HG03139 (cell line): ENCODE data around the gene NUDT14.

ENCODE experiments used
- ATAC-seq: cut with Tn5 transposase; IDR thresholded peaks from one replicate; pipeline ENCODE4 v1.9.1; 2021; ENCODE audit not compliant: unreplicated experiment

NUDT14 gene

DNA sequence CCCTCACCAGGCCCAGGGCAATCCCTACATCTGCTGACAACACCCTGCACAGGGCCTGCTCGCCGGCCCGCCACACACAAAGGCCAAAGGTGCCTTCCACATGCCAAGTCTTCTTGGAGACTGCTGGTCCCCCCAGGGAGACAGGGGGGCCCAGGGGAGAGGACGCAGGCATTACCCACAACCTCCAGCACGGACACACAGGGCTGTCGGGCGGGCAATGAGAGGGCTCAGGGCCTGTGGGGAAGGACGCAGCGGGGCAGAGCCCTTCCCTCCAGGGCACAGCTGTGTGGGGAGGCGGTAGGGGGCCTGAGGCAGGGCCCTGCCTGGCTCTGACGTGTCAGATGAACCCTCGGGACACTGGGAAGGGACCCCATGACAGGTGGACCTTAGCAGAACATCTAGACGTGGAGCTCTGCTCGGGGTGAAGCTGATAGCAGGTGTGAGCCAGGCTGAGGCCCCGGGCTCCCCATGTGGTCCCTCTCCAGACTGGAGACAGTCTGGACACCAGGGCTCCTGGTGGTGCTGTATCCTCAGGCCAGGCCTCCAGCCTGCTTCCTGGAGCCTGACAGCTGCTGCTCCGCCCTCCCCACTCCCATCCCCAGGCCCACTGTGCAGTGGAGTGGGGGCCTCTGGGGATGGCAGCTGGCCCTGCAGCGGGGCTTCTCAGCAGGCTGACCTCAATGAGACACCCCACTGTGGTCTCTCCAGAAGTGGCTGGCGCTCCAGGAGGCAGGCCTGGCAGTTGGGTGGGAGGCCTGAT is 31.6 kb upstream of the NUDT14 start:
- no peak for ATAC-seq

DNA sequence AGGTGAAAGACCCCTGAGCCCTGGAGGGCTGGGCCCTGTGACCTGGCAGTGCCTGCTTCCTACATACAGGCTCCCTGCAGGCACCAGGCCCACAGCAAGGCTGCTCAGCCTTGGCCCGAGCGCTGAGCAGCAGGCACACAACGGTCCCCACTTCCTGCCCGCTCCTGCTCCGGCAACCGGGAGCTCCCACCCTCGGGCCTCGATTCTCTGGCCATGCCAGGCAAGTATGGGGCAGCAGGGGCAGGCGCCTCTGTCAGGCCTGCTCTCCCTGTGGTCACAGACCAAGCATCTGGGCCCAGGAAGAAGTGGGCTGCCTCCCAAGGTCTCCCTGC is 30.6 kb upstream of the NUDT14 start:
- ATAC-seq: no peak

DNA sequence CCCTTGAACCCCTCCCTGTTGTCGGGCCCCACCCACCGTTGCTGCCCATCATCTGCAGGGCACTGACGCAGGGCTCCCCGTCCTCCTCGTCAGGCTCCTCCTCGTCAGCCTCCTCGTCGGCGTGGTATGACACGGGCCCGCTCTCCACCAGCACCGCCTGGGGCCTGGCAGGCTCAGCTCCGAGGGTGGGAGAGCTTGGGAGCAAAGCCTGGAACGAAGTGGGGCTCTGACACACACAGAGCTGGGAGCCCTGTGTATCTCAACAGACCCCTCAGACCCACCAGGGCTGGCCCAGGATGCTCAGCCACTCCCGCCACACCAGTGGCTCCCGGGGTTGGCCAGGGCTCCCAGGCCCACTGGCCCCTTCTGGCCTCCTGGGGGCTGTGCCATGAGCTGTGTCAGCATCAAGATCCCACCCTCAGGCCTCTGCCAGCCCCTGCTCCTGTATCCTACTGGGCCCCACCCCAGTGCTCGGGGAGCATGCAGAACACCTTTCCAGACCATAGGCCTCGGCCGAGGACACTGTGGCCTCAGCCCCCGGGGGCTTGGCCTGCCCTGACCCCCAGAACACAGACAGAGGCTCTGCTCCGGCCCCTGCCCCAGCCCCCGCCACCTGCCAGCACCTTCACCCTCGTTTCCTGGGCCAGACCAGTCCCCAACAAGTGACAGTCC is 30.1 kb upstream of the NUDT14 start:
- no peak for ATAC-seq

DNA sequence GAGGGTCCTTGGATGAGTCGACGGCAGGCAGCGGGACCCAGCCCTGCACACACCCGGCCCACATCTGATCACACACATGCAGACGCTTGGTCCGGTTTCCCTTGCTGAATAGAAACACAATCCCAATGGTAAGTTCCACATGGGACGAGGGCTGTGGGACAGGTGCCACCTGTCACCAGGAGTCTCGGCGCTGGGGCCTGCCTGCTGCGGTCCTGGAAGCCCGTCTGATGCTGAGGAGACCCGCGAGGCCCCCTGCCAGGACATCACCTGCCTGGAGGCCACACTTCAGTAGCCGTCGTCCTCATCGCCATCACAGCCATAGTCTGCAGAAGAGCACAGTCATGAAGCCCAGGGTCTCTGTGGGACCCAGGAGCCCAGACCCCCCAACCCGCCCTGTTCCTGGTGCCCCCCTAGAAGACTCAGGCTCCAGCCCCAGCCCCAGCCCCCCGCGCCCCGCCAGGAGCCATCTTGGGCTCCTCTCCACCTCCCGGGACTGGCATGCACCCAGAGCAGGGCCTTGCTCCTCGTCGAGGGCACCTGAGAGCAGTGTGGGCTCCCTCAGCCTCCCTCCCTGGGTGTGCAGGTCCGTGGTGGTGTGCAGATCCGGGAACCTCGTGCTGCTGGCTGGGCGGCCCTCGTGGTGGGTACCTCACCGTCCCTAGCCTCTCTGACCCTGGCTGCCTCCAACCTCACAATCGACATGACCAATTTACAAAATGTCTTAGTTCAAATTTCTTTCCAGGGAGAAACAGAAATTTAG is 29.3 kb upstream of the NUDT14 start:
- ATAC-seq: no peak

DNA sequence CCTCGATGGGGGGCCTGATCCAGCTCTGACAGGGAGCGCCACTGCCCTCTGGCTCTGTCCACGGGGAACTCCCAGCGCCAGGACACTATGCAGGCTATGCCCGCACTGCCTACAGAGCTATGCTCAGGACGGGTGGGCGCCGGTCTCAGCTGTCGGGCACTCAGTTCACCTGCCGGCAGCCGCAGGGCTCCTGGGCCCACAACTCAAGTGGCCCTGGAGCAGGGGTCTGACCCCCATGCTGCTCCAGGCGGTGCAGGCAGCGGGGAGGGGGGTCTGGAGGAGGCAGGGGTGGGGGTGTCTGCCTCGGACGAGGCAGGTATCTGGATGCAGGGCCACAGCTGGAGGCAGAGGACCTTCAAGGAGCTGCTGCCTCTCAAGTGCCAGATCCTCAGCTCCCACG is 28.5 kb upstream of the NUDT14 start:
- ATAC-seq: no peak

DNA sequence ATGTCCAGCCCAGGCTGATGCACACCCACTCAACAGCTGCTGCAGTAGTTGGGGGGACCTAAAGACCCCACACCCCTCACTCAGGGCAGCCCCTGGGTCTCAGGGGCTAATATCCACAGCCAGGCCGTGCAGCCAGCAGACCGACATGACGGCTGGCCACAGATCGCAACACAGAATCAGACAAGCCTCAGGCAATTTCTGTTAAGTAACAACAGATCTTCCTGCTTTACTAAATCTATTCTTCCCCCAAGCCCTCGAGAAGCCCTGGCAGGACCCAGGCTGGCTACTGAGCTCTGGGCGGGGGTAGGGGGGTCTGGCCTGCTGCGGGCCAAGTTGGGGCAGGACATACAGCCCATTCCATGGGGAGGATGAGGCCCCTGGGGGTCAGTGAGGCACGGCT is 28.0 kb upstream of the NUDT14 start:
- no peak for ATAC-seq

DNA sequence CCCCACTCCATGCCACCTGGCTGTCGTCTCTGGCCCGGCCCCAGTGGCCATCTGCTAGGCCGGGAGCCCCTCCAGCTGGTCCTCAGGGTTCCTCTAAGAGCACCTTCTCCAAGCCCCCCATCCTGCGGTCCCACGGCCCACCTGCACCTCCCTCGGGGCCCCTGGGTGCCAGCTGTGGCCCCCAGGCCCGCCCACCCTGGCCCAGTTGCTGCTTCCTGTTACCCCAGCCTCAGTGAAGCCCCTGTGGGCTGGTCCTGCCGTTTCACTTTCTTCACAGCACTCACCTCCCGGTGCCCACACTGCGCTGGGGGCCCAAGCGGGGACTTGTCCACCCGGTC is 27.6 kb upstream of the NUDT14 start:
- no peak for ATAC-seq

DNA sequence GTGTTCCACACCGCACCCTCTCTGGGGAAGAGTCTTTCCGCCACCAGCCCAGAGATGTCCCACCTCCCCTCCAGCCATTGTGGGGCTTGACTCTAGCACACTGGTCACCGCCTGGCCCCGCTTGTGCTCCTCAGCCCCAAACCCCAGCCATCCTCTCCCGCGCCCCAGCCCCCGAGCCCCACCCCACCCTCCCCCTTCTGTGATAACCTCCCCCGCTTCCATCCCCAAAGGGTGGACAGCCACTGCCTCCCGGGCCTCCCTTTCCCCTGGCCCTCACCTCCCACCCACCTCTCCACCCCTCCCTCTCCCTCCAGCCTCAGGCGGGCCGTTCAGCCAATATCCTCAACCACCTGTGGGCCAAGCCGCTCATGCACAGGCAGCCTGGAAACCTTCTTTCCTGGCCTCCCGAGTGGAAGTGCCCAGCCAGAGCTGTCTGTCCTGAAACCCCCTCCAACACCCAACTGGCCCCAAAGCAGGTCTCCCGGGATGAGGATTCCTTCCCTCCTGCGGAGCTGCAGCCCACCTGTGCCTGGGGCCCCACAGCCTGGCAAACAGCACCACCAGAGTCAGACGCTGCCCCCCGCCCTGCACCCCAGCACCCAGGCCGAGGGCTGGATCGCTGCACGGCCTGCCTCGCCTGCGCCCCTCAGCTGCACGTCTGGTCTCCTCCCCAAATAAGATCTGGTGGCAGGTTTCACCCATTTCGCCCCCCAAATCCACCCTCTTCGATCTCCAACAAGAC is 27.1 kb upstream of the NUDT14 start:
- no peak for ATAC-seq

DNA sequence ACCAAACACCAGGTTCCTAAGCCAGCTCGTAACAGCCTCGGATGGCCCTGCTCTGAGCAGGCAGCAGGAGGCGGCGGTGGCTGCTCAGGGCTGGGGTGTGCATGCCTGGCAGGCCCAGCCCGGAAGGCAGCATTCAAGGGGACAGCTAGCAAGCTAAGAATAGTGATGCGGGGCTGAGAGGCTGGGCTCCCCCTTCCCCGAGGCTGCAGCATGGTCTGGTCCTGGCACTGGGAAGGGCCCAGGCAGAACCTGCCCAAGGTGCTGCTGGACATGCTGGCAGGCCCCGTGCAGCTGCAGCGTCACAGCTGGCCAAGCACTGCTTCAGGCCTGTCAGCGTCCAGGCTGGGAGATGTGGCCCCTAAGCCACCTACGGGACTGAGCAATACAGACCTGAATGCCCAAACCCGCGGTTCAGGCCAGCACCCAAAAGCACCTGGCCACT is 26.4 kb upstream of the NUDT14 start:
- no peak for ATAC-seq

DNA sequence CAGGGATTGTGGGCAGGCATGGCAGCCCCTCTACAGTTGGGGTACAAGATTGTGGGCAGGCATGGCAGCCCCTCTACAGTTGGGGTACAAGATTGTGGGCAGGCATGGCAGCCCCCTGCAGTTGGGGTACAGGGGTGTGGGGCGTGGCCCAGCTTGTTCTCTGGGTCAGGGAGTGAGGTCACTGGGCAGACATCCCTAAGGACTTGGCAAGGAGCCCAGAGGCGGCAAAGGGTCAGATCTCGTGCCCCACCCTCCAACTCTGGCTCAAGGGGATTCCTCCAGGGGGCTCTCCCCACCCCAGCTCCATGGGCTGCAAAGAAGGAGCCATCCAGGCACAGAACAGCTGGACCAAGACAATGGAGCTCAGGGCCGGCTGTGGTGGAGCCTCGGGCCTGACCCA is 25.8 kb upstream of the NUDT14 start:
- no peak for ATAC-seq

DNA sequence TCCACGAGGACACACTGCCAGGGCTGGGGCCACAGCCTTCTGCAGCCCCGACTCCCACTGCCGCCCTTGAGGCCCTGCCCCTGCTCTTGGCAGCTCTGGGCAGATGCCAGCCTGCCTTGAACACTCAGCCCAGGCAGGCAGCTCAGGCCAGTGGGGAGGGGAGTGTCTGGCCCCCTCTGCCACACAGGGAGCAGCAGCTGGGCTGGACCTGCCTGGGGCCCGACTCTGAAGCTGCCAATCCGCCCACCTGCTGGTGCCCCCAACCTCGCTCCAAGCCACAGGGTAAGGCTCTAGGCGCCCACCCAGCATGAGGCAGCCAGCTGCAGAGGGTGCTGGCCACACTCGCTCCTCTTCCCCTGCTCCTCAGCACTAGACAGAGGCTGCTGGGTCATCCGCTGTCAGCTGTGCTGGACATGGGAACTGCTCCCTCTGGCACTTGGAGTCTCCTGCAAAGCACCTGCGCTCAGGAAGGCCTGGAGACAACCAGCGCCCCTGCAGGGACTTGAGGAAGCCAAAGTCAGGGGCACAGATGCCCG is 24.6 kb upstream of the NUDT14 start:
- no peak for ATAC-seq

DNA sequence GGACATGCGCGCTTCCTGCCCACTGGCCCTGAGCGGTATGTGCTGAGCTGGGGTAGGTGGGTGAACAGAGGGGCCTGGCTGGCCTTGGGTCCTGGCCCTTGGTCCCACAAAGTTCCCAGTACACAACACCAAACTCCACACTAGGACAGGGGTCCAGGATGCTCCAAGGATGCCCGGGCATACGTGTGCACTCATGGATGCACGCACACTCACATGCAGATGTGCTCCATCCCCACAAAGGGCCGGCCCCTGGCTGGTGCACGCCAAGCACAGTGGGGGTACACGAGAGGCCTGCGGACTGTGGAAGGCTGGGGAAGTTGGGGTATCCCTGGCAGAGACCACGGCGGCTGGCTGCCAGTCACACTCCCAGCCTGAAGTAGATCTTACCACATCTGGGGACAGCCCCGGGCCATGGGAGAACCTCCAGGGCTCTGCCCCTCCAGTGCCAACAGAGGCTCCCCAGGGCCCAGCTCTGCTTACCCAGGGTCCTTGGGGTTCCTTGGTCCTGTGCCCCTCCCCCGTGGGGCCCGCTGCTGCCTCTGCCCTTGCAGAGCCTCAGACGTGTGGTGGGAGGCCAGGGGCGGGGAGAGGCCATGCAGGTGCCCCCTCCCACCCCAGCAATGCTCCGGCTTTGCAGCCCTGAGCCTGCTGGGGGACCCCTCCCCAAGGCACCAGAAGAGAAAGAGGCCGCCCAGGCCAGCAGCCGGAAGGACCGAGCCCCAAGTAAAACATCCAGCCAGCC is 24.0 kb upstream of the NUDT14 start:
- no peak for ATAC-seq

DNA sequence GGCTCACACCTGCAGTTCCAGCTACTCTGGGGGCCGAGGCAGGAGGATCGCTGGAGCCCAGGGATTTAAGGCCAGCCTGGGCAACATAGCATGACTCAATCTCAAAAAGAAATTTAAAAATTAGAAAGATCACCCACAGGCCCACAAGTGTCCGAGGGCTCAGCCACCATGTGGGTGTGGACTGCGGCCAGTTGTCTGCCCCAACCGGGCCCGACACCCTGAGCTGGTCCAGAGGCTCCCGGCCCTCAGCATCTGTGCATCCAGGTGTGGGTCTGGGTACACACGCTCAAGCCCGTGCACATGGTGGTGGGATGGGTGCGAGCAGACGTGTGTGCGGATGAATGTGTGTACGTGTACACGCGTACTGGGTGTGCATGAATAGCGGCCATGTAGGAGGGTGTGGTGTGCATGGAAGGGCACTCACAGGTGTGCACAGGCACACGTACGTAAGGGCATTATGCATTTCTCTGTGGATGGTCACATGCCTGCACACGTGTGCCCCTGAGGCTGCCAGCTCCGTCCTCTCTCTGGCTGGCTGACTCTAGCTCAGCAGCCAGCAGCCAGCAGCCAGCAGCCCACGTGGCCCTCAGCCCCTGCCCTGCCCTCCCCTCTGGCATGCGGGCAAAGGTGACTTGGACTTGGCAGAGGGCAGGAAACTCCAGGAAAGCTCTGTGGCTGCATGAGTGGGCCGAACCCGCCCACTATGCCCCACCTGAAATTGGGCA is 23.3 kb upstream of the NUDT14 start:
- ATAC-seq: no peak

DNA sequence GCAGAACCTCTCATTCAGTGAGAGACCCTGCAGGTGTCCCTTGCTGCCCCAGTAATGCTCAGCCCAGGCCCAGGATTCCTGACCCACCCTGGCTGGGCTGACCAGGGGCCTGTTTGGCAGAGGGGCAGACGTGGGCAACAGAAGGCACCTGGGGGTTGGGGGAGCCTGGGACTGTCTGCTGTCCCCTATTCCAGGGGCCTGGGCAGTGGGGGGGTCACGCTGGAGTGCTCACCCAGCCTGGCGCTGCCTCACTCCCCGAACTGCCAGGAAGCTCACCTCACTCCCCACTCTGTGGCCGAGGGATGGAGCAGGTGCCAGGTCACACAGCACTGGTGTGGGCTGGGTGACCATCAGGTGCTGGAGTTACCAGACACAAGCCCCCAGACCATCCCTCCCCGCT is 22.6 kb upstream of the NUDT14 start:
- no peak for ATAC-seq

DNA sequence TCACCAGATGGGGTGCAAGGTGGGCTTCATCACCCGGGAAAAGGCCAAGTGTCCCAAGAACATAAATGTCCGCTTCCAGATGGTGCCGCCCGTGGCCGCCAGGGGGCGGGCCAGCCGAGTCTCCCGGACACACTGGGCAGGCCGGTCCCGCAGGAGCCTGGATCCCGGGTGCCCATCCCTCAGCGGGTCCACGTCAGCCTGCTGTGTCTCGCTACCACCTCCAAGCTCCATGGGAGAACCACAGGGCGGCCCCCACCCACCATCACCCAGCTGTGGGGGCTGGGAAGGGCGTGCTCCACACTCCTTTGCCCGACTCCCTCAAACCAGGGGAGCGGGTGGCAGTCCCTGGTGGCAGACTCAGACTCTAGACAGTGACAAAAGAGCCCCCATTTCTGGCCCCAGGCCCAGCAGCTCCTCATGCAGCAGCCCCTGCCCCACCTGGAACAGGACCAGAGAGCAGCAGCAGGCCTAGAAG is 22.0 kb upstream of the NUDT14 start:
- no peak for ATAC-seq

DNA sequence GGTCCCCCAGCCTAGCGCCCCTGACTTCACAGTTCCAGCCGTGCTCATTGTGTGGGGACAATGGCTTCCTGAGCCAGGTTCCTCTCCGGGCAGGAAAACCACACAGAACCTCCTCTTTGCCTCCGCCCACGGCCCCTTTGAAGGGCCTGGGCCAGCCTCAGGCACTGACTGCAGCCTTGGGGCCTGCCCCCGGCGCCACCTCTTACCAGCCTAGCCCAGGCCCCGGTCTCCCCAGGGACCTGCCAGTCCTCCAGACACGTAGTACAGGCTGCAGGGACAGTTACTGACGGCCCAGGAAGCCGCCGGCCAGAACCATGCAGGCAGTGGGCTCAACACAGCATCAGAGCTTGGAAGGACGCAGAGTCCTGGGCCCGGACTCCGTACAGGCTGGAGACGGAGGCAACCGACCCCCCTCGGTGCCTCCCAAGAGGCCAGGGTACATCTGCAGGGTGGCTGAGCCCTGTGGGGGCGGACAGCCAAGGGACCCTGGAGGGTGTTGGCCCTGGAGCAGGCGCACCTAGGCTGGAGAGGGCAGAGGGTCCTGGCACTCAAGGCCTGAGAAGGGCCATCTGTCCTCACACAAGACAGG is 20.9 kb upstream of the NUDT14 start:
- ATAC-seq: no peak

DNA sequence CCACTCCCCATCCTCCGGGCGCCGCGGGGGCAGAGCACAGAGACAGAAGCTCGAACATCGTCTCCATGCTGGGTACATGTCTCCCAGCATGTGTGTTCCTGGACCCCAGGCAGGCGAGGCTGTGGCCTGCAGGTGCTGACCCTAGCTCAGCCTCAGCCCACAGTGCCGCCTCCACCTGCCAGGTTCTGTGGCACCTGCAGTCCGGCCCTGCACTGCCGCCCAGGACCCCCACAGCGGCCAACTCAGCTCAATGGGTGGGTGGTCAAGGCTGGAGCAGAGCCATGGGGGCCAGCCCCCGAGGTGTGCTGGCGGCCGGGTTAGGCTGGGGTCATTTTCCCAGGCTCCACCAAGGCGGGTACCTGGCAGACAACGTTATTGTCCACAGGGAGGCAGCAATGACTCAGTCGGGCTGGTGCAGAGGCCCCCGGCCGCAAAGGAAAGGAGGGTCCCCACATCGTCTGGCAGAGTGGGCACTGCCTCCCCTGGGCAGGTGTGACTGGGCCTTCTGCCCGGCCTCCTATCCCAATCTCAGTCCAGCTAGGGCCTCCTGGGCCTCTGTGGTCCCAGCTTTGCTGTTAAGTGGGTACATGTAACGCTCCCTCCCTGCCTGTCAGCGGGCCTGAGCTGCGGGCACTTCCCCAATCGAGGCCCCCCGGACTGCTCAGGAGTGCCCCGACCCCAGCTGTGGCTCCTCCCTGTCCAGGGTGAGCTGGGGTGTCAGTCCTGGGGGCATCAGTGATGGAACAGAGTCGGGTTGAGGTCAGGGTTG is 20.2 kb upstream of the NUDT14 start:
- no peak for ATAC-seq

DNA sequence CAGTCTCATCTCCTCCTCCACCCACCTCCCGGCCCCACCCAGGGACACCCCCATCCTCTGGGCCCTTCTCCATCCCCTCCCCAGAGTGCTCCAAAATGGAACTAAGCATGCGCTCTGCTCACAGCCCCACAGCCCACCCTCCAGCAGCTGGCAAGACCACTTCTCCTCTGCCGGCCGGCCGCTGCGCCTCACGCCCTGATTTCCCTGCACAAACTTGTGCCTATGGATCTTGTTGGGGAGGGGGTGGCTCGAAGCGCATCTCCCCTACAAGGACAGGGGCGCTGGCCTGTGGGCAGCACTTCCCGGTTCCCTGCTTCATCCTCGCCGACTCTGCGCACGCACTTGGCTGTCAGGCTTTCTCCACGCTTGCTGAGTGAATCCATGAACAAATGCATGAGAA is 19.5 kb upstream of the NUDT14 start:
- ATAC-seq: no peak

DNA sequence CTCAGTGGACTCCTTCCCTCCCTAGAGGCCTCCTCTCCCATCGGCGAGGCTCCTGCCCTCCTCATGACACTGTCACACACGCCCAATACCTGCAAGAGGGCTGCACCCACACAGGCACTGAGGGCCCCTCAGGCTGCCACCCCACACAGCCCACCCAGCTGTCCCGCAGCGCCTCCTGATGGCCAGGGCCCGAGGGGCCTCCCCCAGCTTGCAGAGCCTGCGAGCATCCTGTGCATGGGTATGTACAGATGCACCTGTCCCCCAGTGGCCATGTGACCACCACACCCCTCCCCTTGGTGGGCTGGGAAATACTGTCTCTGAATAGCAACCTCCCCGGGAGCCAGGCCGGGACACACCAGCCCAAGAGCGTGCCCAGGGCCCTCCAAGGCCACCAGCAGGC is 19.0 kb upstream of the NUDT14 start:
- ATAC-seq: no peak
